ENCODE measurements around the gene TMEM219. TPM values are rescaled to one million over a fixed set of nuclear protein-coding genes. Genes with fewer than 3 reads are reported as not detected.

TMEM219 gene
- total RNA-seq, 1 experiment from 2014 or later, result 69.6 TPM

DNA sequence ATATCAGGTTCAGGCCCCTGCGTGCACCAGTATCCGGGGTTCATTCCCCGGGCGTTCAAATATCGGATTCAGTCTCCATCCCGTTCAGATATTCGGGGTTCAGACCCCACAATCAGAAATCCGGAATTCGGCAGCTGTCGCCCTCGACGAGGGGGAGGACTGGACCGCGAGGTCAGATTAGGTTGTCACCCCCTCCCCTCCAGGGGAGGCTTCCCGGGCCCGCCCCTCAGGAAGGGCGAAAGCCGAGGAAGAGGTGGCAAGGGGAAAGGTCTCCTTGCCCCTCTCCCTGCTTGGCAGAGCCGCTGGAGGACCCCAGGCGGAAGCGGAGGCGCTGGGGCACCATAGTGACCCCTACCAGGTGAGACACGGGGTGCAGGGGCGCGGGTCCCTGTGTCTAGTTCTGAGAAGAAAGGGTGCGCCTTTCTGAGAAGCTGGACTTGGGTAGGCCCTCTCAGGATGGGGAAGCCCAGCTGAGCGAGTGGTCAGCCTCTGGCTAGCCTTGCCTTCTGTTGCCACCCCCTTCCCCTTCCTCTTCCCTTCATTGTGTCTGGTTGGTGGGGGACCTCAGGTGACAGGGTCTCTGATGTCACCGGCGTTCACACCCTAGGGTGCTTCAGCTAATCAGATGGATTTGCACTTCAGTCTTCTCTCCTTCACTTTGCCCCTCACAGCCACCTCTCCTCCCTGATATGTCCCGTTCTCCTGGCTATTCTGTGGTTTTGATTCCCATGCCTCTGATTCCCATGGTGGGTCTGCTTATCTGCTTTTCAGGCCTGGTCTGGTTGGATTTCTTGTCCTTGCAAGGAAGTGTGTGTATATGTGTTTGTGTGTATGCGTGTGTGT lies 12.6 kb downstream of the TMEM219 start:
- H3K9me3 Mint-ChIP-seq, result peaks cover 17% of the 10 kb centered on the region
- ATAC-seq, result no peak
- ChIA-PET POLR2A (interaction anchor here (1.4 to 3.2 kb wide), 2 partner anchors 48 to 75 kb away, joined by 14 read pairs; partner anchors contain the start of genes ASPHD1, KCTD13 and SEZ6L2), CTCF (interaction anchor here (0.5 to 5.5 kb wide), 8 partner anchors 13 to 126 kb away, joined by 3 to 36 read pairs (median 8); partner anchors contain the start of gene TLCD3B)
- peaks cover 43% of the 10 kb centered on the region for H3K36me3 Mint-ChIP-seq
- H3K4me3 Mint-ChIP-seq, result peak overlapping the region; percentile 92
- peak overlapping the region; percentile 80 for H3K27ac Mint-ChIP-seq
- H3K4me1 Mint-ChIP-seq, result peaks cover 27% of the 10 kb centered on the region
- peaks cover 21% of the 10 kb centered on the region for H3K27me3 Mint-ChIP-seq (ENCODE audit: low read depth)
- DNase-seq (ENCODE audit: low spot score), result no peak
- TF ChIP-seq, protein P1, sequence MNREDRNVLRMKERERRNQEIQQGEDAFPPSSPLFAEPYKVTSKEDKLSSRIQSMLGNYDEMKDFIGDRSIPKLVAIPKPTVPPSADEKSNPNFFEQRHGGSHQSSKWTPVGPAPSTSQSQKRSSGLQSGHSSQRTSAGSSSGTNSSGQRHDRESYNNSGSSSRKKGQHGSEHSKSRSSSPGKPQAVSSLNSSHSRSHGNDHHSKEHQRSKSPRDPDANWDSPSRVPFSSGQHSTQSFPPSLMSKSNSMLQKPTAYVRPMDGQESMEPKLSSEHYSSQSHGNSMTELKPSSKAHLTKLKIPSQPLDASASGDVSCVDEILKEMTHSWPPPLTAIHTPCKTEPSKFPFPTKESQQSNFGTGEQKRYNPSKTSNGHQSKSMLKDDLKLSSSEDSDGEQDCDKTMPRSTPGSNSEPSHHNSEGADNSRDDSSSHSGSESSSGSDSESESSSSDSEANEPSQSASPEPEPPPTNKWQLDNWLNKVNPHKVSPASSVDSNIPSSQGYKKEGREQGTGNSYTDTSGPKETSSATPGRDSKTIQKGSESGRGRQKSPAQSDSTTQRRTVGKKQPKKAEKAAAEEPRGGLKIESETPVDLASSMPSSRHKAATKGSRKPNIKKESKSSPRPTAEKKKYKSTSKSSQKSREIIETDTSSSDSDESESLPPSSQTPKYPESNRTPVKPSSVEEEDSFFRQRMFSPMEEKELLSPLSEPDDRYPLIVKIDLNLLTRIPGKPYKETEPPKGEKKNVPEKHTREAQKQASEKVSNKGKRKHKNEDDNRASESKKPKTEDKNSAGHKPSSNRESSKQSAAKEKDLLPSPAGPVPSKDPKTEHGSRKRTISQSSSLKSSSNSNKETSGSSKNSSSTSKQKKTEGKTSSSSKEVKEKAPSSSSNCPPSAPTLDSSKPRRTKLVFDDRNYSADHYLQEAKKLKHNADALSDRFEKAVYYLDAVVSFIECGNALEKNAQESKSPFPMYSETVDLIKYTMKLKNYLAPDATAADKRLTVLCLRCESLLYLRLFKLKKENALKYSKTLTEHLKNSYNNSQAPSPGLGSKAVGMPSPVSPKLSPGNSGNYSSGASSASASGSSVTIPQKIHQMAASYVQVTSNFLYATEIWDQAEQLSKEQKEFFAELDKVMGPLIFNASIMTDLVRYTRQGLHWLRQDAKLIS (CRISPR knock-in tag; IDR thresholded peaks at IDR 0.05; ENCODE audit: borderline replicate concordance), result no peak
- TF ChIP-seq, protein P2, sequence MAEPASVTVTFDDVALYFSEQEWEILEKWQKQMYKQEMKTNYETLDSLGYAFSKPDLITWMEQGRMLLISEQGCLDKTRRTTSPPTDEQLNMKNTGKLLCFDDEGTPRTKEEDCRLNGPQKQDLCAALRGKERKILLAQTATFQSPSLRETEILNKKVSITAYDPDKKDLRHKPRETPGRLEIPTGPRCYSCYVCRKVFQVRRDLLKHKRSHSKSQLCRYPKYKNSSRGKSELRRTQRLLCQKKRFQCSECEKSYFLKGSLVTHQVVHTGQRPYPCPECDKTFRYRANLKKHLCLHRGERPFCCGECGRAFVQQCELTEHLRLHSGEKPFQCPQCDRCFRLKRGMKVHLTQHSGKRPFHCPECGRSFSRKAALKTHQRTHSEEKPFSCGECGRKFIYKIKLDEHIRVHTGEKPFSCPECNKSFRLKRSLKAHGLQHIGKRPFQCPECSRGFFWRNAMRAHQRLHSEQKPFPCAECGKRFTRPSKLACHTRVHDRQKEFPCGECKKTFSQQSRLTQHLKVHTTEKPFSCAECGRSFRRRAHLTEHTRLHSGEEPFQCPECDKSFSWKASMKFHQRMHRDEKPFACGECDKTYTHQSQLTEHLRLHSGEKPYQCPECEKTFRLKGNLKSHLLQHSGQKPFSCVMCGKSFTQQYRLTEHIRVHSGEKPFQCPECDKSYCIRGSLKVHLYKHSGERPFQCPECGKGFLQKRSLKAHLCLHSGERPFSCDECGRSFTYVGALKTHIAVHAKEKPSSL (CRISPR knock-in tag; conservative IDR thresholded peaks at IDR 0.05), result no peak
- no peak for TF ChIP-seq ZNF121 (CRISPR knock-in tag; IDR thresholded peaks at IDR 0.05)
- TF ChIP-seq, protein P3, sequence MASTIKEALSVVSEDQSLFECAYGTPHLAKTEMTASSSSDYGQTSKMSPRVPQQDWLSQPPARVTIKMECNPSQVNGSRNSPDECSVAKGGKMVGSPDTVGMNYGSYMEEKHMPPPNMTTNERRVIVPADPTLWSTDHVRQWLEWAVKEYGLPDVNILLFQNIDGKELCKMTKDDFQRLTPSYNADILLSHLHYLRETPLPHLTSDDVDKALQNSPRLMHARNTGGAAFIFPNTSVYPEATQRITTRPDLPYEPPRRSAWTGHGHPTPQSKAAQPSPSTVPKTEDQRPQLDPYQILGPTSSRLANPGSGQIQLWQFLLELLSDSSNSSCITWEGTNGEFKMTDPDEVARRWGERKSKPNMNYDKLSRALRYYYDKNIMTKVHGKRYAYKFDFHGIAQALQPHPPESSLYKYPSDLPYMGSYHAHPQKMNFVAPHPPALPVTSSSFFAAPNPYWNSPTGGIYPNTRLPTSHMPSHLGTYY (CRISPR knock-in tag; IDR thresholded peaks at IDR 0.05), result no peak
- TF ChIP-seq, protein P4, sequence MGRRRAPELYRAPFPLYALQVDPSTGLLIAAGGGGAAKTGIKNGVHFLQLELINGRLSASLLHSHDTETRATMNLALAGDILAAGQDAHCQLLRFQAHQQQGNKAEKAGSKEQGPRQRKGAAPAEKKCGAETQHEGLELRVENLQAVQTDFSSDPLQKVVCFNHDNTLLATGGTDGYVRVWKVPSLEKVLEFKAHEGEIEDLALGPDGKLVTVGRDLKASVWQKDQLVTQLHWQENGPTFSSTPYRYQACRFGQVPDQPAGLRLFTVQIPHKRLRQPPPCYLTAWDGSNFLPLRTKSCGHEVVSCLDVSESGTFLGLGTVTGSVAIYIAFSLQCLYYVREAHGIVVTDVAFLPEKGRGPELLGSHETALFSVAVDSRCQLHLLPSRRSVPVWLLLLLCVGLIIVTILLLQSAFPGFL (CRISPR knock-in tag; IDR thresholded peaks at IDR 0.05; ENCODE audit: borderline replicate concordance), result no peak
- no peak for TF ChIP-seq IRF2 (CRISPR knock-in tag; IDR thresholded peaks at IDR 0.05; ENCODE audit: borderline replicate concordance, low read depth)
- TF ChIP-seq, protein P5, sequence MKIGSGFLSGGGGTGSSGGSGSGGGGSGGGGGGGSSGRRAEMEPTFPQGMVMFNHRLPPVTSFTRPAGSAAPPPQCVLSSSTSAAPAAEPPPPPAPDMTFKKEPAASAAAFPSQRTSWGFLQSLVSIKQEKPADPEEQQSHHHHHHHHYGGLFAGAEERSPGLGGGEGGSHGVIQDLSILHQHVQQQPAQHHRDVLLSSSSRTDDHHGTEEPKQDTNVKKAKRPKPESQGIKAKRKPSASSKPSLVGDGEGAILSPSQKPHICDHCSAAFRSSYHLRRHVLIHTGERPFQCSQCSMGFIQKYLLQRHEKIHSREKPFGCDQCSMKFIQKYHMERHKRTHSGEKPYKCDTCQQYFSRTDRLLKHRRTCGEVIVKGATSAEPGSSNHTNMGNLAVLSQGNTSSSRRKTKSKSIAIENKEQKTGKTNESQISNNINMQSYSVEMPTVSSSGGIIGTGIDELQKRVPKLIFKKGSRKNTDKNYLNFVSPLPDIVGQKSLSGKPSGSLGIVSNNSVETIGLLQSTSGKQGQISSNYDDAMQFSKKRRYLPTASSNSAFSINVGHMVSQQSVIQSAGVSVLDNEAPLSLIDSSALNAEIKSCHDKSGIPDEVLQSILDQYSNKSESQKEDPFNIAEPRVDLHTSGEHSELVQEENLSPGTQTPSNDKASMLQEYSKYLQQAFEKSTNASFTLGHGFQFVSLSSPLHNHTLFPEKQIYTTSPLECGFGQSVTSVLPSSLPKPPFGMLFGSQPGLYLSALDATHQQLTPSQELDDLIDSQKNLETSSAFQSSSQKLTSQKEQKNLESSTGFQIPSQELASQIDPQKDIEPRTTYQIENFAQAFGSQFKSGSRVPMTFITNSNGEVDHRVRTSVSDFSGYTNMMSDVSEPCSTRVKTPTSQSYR (CRISPR knock-in tag; IDR thresholded peaks at IDR 0.05), result no peak
- TF ChIP-seq ATF1 (CRISPR knock-in tag; IDR thresholded peaks at IDR 0.05), result no peak
- TF ChIP-seq, protein P6, sequence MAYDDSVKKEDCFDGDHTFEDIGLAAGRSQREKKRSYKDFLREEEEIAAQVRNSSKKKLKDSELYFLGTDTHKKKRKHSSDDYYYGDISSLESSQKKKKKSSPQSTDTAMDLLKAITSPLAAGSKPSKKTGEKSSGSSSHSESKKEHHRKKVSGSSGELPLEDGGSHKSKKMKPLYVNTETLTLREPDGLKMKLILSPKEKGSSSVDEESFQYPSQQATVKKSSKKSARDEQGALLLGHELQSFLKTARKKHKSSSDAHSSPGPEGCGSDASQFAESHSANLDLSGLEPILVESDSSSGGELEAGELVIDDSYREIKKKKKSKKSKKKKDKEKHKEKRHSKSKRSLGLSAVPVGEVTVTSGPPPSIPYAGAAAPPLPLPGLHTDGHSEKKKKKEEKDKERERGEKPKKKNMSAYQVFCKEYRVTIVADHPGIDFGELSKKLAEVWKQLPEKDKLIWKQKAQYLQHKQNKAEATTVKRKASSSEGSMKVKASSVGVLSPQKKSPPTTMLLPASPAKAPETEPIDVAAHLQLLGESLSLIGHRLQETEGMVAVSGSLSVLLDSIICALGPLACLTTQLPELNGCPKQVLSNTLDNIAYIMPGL (CRISPR knock-in tag; IDR thresholded peaks at IDR 0.05), result no peak
- TF ChIP-seq KAT7 (CRISPR knock-in tag; IDR thresholded peaks at IDR 0.05; ENCODE audit: borderline replicate concordance), result no peak
- TF ChIP-seq ZNF416 (CRISPR knock-in tag; IDR thresholded peaks at IDR 0.05), result no peak
- TF ChIP-seq, protein P7, sequence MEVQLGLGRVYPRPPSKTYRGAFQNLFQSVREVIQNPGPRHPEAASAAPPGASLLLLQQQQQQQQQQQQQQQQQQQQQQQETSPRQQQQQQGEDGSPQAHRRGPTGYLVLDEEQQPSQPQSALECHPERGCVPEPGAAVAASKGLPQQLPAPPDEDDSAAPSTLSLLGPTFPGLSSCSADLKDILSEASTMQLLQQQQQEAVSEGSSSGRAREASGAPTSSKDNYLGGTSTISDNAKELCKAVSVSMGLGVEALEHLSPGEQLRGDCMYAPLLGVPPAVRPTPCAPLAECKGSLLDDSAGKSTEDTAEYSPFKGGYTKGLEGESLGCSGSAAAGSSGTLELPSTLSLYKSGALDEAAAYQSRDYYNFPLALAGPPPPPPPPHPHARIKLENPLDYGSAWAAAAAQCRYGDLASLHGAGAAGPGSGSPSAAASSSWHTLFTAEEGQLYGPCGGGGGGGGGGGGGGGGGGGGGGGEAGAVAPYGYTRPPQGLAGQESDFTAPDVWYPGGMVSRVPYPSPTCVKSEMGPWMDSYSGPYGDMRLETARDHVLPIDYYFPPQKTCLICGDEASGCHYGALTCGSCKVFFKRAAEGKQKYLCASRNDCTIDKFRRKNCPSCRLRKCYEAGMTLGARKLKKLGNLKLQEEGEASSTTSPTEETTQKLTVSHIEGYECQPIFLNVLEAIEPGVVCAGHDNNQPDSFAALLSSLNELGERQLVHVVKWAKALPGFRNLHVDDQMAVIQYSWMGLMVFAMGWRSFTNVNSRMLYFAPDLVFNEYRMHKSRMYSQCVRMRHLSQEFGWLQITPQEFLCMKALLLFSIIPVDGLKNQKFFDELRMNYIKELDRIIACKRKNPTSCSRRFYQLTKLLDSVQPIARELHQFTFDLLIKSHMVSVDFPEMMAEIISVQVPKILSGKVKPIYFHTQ (CRISPR knock-in tag; IDR thresholded peaks at IDR 0.05), result no peak
- TF ChIP-seq, protein P8, sequence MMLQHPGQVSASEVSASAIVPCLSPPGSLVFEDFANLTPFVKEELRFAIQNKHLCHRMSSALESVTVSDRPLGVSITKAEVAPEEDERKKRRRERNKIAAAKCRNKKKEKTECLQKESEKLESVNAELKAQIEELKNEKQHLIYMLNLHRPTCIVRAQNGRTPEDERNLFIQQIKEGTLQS (CRISPR knock-in tag; conservative IDR thresholded peaks at IDR 0.05), result no peak
- TF ChIP-seq, protein P9, sequence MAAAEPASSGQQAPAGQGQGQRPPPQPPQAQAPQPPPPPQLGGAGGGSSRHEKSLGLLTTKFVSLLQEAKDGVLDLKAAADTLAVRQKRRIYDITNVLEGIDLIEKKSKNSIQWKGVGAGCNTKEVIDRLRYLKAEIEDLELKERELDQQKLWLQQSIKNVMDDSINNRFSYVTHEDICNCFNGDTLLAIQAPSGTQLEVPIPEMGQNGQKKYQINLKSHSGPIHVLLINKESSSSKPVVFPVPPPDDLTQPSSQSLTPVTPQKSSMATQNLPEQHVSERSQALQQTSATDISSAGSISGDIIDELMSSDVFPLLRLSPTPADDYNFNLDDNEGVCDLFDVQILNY (CRISPR knock-in tag; IDR thresholded peaks at IDR 0.05), result no peak
- TF ChIP-seq, protein P10, sequence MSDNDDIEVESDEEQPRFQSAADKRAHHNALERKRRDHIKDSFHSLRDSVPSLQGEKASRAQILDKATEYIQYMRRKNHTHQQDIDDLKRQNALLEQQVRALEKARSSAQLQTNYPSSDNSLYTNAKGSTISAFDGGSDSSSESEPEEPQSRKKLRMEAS (CRISPR knock-in tag; IDR thresholded peaks at IDR 0.05), result no peak
- no peak for TF ChIP-seq ZNF671 (CRISPR knock-in tag; IDR thresholded peaks at IDR 0.05)
- no peak for TF ChIP-seq ESRRA (CRISPR knock-in tag; IDR thresholded peaks at IDR 0.05; ENCODE audit: borderline replicate concordance)
